ENCODE measurements around the gene MFSD6L. TPM values are rescaled to one million over a fixed set of nuclear protein-coding genes. Genes with fewer than 3 reads are reported as not detected.
A peak's percentile ranks its signal among the peaks of the same experiment; 100 is the strongest.

Gene MFSD6L
- total RNA-seq, 1 experiment from 2014 or later: 4.0 TPM

DNA sequence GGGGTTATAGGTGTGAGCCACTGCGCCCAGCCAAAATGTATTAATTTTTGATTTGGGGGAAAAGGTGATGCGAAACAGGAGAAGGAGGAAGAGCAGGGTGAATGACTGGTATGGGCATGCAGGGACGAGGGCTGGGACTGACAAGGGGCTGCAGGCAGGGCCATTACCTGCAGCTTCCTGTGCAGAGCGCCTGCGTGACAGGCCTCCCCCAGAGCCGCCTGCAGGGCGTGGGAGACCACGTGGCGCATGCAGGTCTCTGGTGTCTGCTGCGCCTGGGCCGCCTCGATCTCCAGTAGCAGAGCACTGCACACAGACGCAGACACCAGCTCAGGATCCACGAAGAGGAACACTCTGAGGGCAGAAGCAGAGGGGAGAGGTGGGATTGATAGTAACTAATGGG, 35.9 kb upstream of the MFSD6L start (continued):
- TF ChIP-seq, protein P1, sequence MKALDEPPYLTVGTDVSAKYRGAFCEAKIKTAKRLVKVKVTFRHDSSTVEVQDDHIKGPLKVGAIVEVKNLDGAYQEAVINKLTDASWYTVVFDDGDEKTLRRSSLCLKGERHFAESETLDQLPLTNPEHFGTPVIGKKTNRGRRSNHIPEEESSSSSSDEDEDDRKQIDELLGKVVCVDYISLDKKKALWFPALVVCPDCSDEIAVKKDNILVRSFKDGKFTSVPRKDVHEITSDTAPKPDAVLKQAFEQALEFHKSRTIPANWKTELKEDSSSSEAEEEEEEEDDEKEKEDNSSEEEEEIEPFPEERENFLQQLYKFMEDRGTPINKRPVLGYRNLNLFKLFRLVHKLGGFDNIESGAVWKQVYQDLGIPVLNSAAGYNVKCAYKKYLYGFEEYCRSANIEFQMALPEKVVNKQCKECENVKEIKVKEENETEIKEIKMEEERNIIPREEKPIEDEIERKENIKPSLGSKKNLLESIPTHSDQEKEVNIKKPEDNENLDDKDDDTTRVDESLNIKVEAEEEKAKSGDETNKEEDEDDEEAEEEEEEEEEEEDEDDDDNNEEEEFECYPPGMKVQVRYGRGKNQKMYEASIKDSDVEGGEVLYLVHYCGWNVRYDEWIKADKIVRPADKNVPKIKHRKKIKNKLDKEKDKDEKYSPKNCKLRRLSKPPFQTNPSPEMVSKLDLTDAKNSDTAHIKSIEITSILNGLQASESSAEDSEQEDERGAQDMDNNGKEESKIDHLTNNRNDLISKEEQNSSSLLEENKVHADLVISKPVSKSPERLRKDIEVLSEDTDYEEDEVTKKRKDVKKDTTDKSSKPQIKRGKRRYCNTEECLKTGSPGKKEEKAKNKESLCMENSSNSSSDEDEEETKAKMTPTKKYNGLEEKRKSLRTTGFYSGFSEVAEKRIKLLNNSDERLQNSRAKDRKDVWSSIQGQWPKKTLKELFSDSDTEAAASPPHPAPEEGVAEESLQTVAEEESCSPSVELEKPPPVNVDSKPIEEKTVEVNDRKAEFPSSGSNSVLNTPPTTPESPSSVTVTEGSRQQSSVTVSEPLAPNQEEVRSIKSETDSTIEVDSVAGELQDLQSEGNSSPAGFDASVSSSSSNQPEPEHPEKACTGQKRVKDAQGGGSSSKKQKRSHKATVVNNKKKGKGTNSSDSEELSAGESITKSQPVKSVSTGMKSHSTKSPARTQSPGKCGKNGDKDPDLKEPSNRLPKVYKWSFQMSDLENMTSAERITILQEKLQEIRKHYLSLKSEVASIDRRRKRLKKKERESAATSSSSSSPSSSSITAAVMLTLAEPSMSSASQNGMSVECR (CRISPR knock-in tag; IDR thresholded peaks at IDR 0.05; ENCODE audit: borderline replicate concordance): no peak
- TF ChIP-seq NR2C2 (CRISPR knock-in tag; IDR thresholded peaks at IDR 0.05) (no peak), ZNF121 (CRISPR knock-in tag; IDR thresholded peaks at IDR 0.05) (no peak), FOXK1 (CRISPR knock-in tag; IDR thresholded peaks at IDR 0.05) (no peak), TEAD4 (CRISPR knock-in tag; IDR thresholded peaks at IDR 0.05) (no peak)
- TF ChIP-seq, protein P2, sequence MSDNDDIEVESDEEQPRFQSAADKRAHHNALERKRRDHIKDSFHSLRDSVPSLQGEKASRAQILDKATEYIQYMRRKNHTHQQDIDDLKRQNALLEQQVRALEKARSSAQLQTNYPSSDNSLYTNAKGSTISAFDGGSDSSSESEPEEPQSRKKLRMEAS (CRISPR knock-in tag; IDR thresholded peaks at IDR 0.05): no peak
- TF ChIP-seq, protein P3, sequence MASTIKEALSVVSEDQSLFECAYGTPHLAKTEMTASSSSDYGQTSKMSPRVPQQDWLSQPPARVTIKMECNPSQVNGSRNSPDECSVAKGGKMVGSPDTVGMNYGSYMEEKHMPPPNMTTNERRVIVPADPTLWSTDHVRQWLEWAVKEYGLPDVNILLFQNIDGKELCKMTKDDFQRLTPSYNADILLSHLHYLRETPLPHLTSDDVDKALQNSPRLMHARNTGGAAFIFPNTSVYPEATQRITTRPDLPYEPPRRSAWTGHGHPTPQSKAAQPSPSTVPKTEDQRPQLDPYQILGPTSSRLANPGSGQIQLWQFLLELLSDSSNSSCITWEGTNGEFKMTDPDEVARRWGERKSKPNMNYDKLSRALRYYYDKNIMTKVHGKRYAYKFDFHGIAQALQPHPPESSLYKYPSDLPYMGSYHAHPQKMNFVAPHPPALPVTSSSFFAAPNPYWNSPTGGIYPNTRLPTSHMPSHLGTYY (CRISPR knock-in tag; IDR thresholded peaks at IDR 0.05): no peak
- TF ChIP-seq, protein P4, sequence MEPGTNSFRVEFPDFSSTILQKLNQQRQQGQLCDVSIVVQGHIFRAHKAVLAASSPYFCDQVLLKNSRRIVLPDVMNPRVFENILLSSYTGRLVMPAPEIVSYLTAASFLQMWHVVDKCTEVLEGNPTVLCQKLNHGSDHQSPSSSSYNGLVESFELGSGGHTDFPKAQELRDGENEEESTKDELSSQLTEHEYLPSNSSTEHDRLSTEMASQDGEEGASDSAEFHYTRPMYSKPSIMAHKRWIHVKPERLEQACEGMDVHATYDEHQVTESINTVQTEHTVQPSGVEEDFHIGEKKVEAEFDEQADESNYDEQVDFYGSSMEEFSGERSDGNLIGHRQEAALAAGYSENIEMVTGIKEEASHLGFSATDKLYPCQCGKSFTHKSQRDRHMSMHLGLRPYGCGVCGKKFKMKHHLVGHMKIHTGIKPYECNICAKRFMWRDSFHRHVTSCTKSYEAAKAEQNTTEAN (CRISPR knock-in tag; IDR thresholded peaks at IDR 0.05): no peak
- TF ChIP-seq, protein P5, sequence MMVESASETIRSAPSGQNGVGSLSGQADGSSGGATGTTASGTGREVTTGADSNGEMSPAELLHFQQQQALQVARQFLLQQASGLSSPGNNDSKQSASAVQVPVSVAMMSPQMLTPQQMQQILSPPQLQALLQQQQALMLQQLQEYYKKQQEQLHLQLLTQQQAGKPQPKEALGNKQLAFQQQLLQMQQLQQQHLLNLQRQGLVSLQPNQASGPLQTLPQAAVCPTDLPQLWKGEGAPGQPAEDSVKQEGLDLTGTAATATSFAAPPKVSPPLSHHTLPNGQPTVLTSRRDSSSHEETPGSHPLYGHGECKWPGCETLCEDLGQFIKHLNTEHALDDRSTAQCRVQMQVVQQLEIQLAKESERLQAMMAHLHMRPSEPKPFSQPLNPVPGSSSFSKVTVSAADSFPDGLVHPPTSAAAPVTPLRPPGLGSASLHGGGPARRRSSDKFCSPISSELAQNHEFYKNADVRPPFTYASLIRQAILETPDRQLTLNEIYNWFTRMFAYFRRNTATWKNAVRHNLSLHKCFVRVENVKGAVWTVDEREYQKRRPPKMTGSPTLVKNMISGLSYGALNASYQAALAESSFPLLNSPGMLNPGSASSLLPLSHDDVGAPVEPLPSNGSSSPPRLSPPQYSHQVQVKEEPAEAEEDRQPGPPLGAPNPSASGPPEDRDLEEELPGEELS (CRISPR knock-in tag; IDR thresholded peaks at IDR 0.05): no peak
- TF ChIP-seq, protein P6, sequence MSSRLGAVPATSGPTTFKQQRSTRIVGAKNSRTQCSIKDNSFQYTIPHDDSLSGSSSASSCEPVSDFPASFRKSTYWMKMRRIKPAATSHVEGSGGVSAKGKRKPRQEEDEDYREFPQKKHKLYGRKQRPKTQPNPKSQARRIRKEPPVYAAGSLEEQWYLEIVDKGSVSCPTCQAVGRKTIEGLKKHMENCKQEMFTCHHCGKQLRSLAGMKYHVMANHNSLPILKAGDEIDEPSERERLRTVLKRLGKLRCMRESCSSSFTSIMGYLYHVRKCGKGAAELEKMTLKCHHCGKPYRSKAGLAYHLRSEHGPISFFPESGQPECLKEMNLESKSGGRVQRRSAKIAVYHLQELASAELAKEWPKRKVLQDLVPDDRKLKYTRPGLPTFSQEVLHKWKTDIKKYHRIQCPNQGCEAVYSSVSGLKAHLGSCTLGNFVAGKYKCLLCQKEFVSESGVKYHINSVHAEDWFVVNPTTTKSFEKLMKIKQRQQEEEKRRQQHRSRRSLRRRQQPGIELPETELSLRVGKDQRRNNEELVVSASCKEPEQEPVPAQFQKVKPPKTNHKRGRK (CRISPR knock-in tag; IDR thresholded peaks at IDR 0.05; ENCODE audit: borderline replicate concordance): no peak

DNA sequence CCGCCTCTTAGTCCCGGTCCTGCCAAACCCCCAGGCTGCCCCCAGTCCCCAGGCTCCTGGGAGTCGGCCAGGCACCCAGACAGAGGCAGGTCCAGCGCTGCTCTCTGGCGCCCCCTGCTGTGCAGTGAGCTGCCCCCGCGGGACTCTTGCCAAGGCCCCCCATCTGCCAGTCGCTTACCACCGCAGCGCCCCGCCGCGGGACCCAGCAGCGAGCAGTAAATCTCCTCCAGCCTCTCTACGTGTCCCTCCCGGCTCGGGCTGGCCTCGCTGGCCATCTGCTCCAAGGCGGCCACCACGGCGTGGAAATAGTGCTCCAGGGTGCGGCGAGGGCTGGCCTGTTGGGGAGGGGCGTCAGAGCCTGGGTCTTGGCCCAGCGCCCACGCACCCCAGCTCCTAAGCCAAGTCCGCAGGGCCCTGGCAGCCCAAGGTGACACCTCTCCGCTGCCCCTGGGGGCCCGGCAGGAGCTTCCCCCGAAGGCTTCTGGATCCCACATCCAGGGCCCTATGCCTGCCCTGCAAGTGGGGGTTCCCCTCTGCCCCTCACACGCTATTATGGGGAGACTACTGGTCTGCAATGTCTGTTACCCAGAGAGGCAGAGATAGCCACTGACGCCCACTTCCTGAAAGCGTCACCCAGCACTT, 33.7 kb upstream of the MFSD6L start:
- peak; percentile 75 for ATAC-seq
- H3K4me1 Mint-ChIP-seq: peaks cover 9% of the 10 kb centered on the region
- TF ChIP-seq, protein P1 (CRISPR knock-in tag; IDR thresholded peaks at IDR 0.05; ENCODE audit: borderline replicate concordance): 0 out of 2 replicates have a peak, but pooled peaks have one; percentile 28
- TF ChIP-seq JUN (CRISPR knock-in tag; IDR thresholded peaks at IDR 0.05): no peak
- peak; percentile 73 for TF ChIP-seq ZNF423 (CRISPR knock-in tag; IDR thresholded peaks at IDR 0.05)
- TF ChIP-seq, protein P7, sequence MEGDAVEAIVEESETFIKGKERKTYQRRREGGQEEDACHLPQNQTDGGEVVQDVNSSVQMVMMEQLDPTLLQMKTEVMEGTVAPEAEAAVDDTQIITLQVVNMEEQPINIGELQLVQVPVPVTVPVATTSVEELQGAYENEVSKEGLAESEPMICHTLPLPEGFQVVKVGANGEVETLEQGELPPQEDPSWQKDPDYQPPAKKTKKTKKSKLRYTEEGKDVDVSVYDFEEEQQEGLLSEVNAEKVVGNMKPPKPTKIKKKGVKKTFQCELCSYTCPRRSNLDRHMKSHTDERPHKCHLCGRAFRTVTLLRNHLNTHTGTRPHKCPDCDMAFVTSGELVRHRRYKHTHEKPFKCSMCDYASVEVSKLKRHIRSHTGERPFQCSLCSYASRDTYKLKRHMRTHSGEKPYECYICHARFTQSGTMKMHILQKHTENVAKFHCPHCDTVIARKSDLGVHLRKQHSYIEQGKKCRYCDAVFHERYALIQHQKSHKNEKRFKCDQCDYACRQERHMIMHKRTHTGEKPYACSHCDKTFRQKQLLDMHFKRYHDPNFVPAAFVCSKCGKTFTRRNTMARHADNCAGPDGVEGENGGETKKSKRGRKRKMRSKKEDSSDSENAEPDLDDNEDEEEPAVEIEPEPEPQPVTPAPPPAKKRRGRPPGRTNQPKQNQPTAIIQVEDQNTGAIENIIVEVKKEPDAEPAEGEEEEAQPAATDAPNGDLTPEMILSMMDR (IDR thresholded peaks at IDR 0.05): peak; percentile 79
- no peak for TF ChIP-seq ELF4 (CRISPR knock-in tag; IDR thresholded peaks at IDR 0.05; ENCODE audit: low read depth)
- no peaks in the 10 kb centered on the region for H3K27me3 Mint-ChIP-seq (ENCODE audit: low read depth)
- ChIA-PET POLR2A (no interaction called here), CTCF (interaction anchor here (0.5 to 5.0 kb wide), 39 partner anchors 9 to 600 kb away, joined by 3 to 132 read pairs (median 5); partner anchors contain the start of genes MFSD6L and PIK3R5)
- DNase-seq (ENCODE audit: low spot score): peak; percentile 87
- 0 out of 2 replicates have a peak, but pooled peaks cover 5% of the 10 kb centered on the region for H3K9me3 Mint-ChIP-seq
- no peaks in the 10 kb centered on the region for H3K36me3 Mint-ChIP-seq
- H3K4me3 Mint-ChIP-seq: no peak overlapping the region
- no peak overlapping the region for H3K27ac Mint-ChIP-seq

Data from WTC11 (cell line).